HEK293 (cell line): ENCODE results near the gene UNCX.

ENCODE experiments used
- CTCF ChIA-PET: fragments of 350-600 bp; formaldehyde crosslinking; extraction: SDS; loops from one replicate; lab custom pipeline; 2021; ENCODE audit warnings: antibody characterized with exemption; lab: Yijun Ruan, JAX
- POLR2A ChIA-PET: fragments of 300-600 bp; formaldehyde crosslinking; extraction: SDS; loops from one replicate; lab custom pipeline; 2020; ENCODE audit warnings: antibody characterized with exemption, inconsistent platforms; lab: Yijun Ruan, JAX
- H3K27ac ChIP-seq: fragments of 200-500 bp; sonication (Bioruptor generic); 2 replicates; pipeline ENCODE4 v1.5.1; 2014; ENCODE audit warnings: low read depth, low read length, control low read depth, inconsistent platforms; ENCODE audit errors: extremely low read depth
- H3K36me3 ChIP-seq, 2 experiments: fragments of 200-500 bp in 1 of 2; sonication (Bioruptor generic) in 1 of 2; 1 replicate in 1 of 2; 2 replicates in 1 of 2; pipeline ENCODE4 v1.5.1; 2014 to 2017; ENCODE audit warnings: inconsistent platforms in 2 of 2, low read length in 2 of 2; ENCODE audit not compliant: control insufficient read depth in 2 of 2, insufficient read depth in 1 of 2
- H3K4me1 ChIP-seq: fragments of 200-500 bp; sonication (Bioruptor generic); 2 replicates; pipeline ENCODE4 v1.5.1; 2014; ENCODE audit warnings: mild to moderate bottlenecking, low read length, inconsistent platforms; ENCODE audit not compliant: control insufficient read depth, insufficient read depth
- H3K4me3 ChIP-seq: 2 replicates; pipeline ENCODE4 v1.5.1; 2011; ENCODE audit warnings: low read depth, mild to moderate bottlenecking, control low read depth, low read length, moderate library complexity
- H3K9me3 ChIP-seq: fragments of 200-500 bp; sonication (Bioruptor generic); 2 replicates; pipeline ENCODE4 v1.5.1; 2014; ENCODE audit warnings: low read depth, low read length, inconsistent platforms; ENCODE audit not compliant: control insufficient read depth, insufficient read depth
- KLF9 ChIP-seq: fragments of 450-650 bp; formaldehyde crosslinking; IDR thresholded peaks from 2 replicates; pipeline ENCODE4 v1.5.1; 2016; ENCODE audit warnings: missing biosample characterization, missing genetic modification characterization, low read depth
- SALL2 ChIP-seq: fragments of 450-650 bp; formaldehyde crosslinking; IDR thresholded peaks from 2 replicates; pipeline ENCODE4 v1.5.0; 2017; ENCODE audit warnings: missing biosample characterization, mild to moderate bottlenecking, missing genetic modification characterization, borderline replicate concordance
- ZBTB48 ChIP-seq: fragments of 450-650 bp; formaldehyde crosslinking; IDR thresholded peaks from 2 replicates; pipeline ENCODE4 v1.5.1; 2016; ENCODE audit warnings: missing biosample characterization, missing genetic modification characterization
- ZEB2 ChIP-seq: fragments of 450-650 bp; formaldehyde crosslinking; IDR thresholded peaks from 2 replicates; pipeline ENCODE4 v1.5.1; 2016; ENCODE audit warnings: missing biosample characterization, missing genetic modification characterization
- ZNF140 ChIP-seq: fragments of 450-650 bp; formaldehyde crosslinking; IDR thresholded peaks from 2 replicates; pipeline ENCODE4 v1.5.1; 2016; ENCODE audit warnings: missing biosample characterization, missing genetic modification characterization
- ZNF148 ChIP-seq: fragments of 450-650 bp; formaldehyde crosslinking; IDR thresholded peaks from 2 replicates; pipeline ENCODE4 v1.5.0; 2017; ENCODE audit warnings: missing biosample characterization, missing genetic modification characterization, borderline replicate concordance
- ZNF2 ChIP-seq: fragments of 450-650 bp; formaldehyde crosslinking; IDR thresholded peaks from 2 replicates; pipeline ENCODE4 v1.5.1; 2016; ENCODE audit warnings: missing biosample characterization, missing genetic modification characterization
- ZNF202 ChIP-seq: fragments of 450-650 bp; formaldehyde crosslinking; IDR thresholded peaks from 2 replicates; pipeline ENCODE4 v1.5.1; 2016; ENCODE audit warnings: missing biosample characterization, missing genetic modification characterization, borderline replicate concordance
- ZNF221 ChIP-seq: fragments of 450-650 bp; formaldehyde crosslinking; IDR thresholded peaks from 2 replicates; pipeline ENCODE4 v1.5.1; 2017; ENCODE audit warnings: missing biosample characterization, missing genetic modification characterization, borderline replicate concordance
- ZNF223 ChIP-seq: fragments of 450-650 bp; formaldehyde crosslinking; IDR thresholded peaks from 2 replicates; pipeline ENCODE4 v1.5.1; 2016; ENCODE audit warnings: missing biosample characterization, missing genetic modification characterization
- ZNF23 ChIP-seq: fragments of 450-650 bp; formaldehyde crosslinking; IDR thresholded peaks from 2 replicates; pipeline ENCODE4 v1.5.1; 2016; ENCODE audit warnings: missing biosample characterization, missing genetic modification characterization, borderline replicate concordance
- ZNF274 ChIP-seq, 2 experiments: fragments of 200-500 bp in 1 of 2; fragments of 450-650 bp in 1 of 2; sonication (Bioruptor generic) in 1 of 2; formaldehyde crosslinking in 1 of 2; IDR thresholded peaks; 2 replicates each; pipeline versions ENCODE4 v1.5.1 to v1.6.1; 2014 to 2016; ENCODE audit warnings: borderline replicate concordance in 1 of 2, inconsistent platforms in 1 of 2, low read length in 1 of 2, missing biosample characterization in 1 of 2, missing genetic modification characterization in 1 of 2
- ZNF37A ChIP-seq: fragments of 450-650 bp; IDR thresholded peaks from 2 replicates; pipeline ENCODE4 v1.5.1; 2018; ENCODE audit warnings: missing biosample characterization, missing genetic modification characterization
- ZNF433 ChIP-seq: fragments of 450-650 bp; formaldehyde crosslinking; IDR thresholded peaks from 2 replicates; pipeline ENCODE4 v1.5.1; 2016; ENCODE audit warnings: missing biosample characterization, missing genetic modification characterization, low read depth
- ZNF510 ChIP-seq: fragments of 450-650 bp; formaldehyde crosslinking; IDR thresholded peaks from 2 replicates; pipeline ENCODE4 v1.5.1; 2018; ENCODE audit warnings: mild to moderate bottlenecking, missing genetic modification characterization, missing biosample characterization; ENCODE audit not compliant: insufficient replicate concordance
- ZNF521 ChIP-seq: fragments of 450-650 bp; formaldehyde crosslinking; IDR thresholded peaks from 2 replicates; pipeline ENCODE4 v1.5.1; 2017; ENCODE audit warnings: missing biosample characterization, mild to moderate bottlenecking, missing genetic modification characterization
- ZNF529 ChIP-seq: fragments of 450-650 bp; formaldehyde crosslinking; IDR thresholded peaks from 2 replicates; pipeline ENCODE4 v1.5.1; 2017; ENCODE audit warnings: missing genetic modification characterization, missing biosample characterization; ENCODE audit not compliant: insufficient replicate concordance
- ZNF560 ChIP-seq: fragments of 450-650 bp; formaldehyde crosslinking; IDR thresholded peaks from 2 replicates; pipeline ENCODE4 v1.5.1; 2017; ENCODE audit warnings: missing biosample characterization, missing genetic modification characterization, borderline replicate concordance
- ZNF580 ChIP-seq: fragments of 450-650 bp; formaldehyde crosslinking; IDR thresholded peaks from 2 replicates; pipeline ENCODE4 v1.5.1; 2016; ENCODE audit warnings: missing biosample characterization, missing genetic modification characterization
- ZNF600 ChIP-seq: fragments of 450-650 bp; formaldehyde crosslinking; IDR thresholded peaks from 2 replicates; pipeline ENCODE4 v1.5.1; 2016; ENCODE audit warnings: missing biosample characterization, missing genetic modification characterization
- ZNF610 ChIP-seq: fragments of 450-650 bp; formaldehyde crosslinking; IDR thresholded peaks from 2 replicates; pipeline ENCODE4 v1.5.1; 2016; ENCODE audit warnings: missing biosample characterization, missing genetic modification characterization, borderline replicate concordance
- ZNF624 ChIP-seq: fragments of 450-650 bp; formaldehyde crosslinking; IDR thresholded peaks from 2 replicates; pipeline ENCODE4 v1.5.1; 2017; ENCODE audit warnings: missing biosample characterization, missing genetic modification characterization
- ZNF670 ChIP-seq: fragments of 450-650 bp; formaldehyde crosslinking; IDR thresholded peaks from 2 replicates; pipeline ENCODE4 v1.5.1; 2016; ENCODE audit warnings: missing biosample characterization, missing genetic modification characterization, low read depth
- ZNF692 ChIP-seq: fragments of 450-650 bp; formaldehyde crosslinking; IDR thresholded peaks from 2 replicates; pipeline ENCODE4 v1.5.1; 2016; ENCODE audit warnings: missing biosample characterization, missing genetic modification characterization
- ZNF76 ChIP-seq: fragments of 450-650 bp; formaldehyde crosslinking; IDR thresholded peaks from 2 replicates; pipeline ENCODE4; 2016; ENCODE audit warnings: low read depth, missing biosample characterization, missing genetic modification characterization, borderline replicate concordance
- TF ChIP-seq, protein P1 (sequence below): fragments of 450-650 bp; formaldehyde crosslinking; IDR thresholded peaks from 2 replicates; pipeline ENCODE4 v1.5.1; 2016; ENCODE audit warnings: missing biosample characterization, missing genetic modification characterization, low read depth
- TF ChIP-seq, protein P2 (sequence below): fragments of 450-650 bp; formaldehyde crosslinking; IDR thresholded peaks from 2 replicates; pipeline ENCODE4 v1.5.1; 2016; ENCODE audit warnings: missing biosample characterization, missing genetic modification characterization

The UNCX gene

GRCh38 chr7:1218541-1219165 lies 14.0 kb upstream of the UNCX start:
- H3K9me3 ChIP-seq = no peaks in the 10 kb centered on the region
- no peak overlapping the region for H3K27ac ChIP-seq
- ChIA-PET POLR2A (no interaction called here), CTCF (interaction anchor here (0.5 to 0.7 kb wide), 2 partner anchors 14 to 48 kb away, joined by 3 to 5 read pairs; no protein-coding TSS in a partner anchor)
- TF ChIP-seq ZNF624 (tag by site-specific recombination) = no peak
- TF ChIP-seq ZNF521 (tag by site-specific recombination) = no peak
- TF ChIP-seq SALL2 (tag by site-specific recombination) = no peak
- no peak for TF ChIP-seq ZNF202 (tag by site-specific recombination)
- TF ChIP-seq ZNF510 = no peak
- TF ChIP-seq ZEB2 (tag by site-specific recombination) = no peak
- TF ChIP-seq ZNF140 (tag by site-specific recombination) = no peak
- no peak for TF ChIP-seq ZNF223 (tag by site-specific recombination)
- TF ChIP-seq ZBTB48 (tag by site-specific recombination) = no peak
- TF ChIP-seq ZNF76 = no peak
- no peak for TF ChIP-seq ZNF692
- TF ChIP-seq ZNF529 = no peak
- no peak for TF ChIP-seq ZNF148
- TF ChIP-seq ZNF2 (tag by site-specific recombination) = no peak
- no peak for TF ChIP-seq ZNF274 (IDR thresholded peaks at IDR 0.05; ENCODE audit: low read length)
- no peak for TF ChIP-seq ZNF274 (tag by site-specific recombination; IDR thresholded peaks at IDR 0.05; ENCODE audit: borderline replicate concordance)
- TF ChIP-seq ZNF23 (tag by site-specific recombination) = no peak
- TF ChIP-seq ZNF221 = no peak
- no peaks in the 10 kb centered on the region for H3K36me3 ChIP-seq
- no peak overlapping the region for H3K4me3 ChIP-seq
- H3K4me1 ChIP-seq = no peaks in the 10 kb centered on the region

- ChIA-PET CTCF (interaction anchor here (1.9 kb wide), 1 partner anchor 213 kb away, joined by 10 read pairs; no protein-coding TSS in a partner anchor), POLR2A (no interaction called here)
- Histone ChIP-seq H3K36me3 (no peaks in the 10 kb centered on the region), H3K9me3 (no peaks in the 10 kb centered on the region), H3K4me3 (no peak overlapping the region), H3K4me1 (no peaks in the 10 kb centered on the region), H3K27ac (no peak overlapping the region)
- TF ChIP-seq ZNF37A (no peak), ZNF433 (tag by site-specific recombination) (no peak), ZNF529 (no peak), ZNF610 (tag by site-specific recombination) (no peak), ZNF600 (tag by site-specific recombination) (no peak), ZNF560 (no peak), ZNF580 (no peak), ZNF670 (tag by site-specific recombination) (no peak), KLF9 (tag by site-specific recombination) (no peak)
- TF ChIP-seq, protein P1, sequence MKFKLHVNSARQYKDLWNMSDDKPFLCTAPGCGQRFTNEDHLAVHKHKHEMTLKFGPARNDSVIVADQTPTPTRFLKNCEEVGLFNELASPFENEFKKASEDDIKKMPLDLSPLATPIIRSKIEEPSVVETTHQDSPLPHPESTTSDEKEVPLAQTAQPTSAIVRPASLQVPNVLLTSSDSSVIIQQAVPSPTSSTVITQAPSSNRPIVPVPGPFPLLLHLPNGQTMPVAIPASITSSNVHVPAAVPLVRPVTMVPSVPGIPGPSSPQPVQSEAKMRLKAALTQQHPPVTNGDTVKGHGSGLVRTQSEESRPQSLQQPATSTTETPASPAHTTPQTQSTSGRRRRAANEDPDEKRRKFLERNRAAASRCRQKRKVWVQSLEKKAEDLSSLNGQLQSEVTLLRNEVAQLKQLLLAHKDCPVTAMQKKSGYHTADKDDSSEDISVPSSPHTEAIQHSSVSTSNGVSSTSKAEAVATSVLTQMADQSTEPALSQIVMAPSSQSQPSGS (tag by site-specific recombination) = no peak
- TF ChIP-seq, protein P2, sequence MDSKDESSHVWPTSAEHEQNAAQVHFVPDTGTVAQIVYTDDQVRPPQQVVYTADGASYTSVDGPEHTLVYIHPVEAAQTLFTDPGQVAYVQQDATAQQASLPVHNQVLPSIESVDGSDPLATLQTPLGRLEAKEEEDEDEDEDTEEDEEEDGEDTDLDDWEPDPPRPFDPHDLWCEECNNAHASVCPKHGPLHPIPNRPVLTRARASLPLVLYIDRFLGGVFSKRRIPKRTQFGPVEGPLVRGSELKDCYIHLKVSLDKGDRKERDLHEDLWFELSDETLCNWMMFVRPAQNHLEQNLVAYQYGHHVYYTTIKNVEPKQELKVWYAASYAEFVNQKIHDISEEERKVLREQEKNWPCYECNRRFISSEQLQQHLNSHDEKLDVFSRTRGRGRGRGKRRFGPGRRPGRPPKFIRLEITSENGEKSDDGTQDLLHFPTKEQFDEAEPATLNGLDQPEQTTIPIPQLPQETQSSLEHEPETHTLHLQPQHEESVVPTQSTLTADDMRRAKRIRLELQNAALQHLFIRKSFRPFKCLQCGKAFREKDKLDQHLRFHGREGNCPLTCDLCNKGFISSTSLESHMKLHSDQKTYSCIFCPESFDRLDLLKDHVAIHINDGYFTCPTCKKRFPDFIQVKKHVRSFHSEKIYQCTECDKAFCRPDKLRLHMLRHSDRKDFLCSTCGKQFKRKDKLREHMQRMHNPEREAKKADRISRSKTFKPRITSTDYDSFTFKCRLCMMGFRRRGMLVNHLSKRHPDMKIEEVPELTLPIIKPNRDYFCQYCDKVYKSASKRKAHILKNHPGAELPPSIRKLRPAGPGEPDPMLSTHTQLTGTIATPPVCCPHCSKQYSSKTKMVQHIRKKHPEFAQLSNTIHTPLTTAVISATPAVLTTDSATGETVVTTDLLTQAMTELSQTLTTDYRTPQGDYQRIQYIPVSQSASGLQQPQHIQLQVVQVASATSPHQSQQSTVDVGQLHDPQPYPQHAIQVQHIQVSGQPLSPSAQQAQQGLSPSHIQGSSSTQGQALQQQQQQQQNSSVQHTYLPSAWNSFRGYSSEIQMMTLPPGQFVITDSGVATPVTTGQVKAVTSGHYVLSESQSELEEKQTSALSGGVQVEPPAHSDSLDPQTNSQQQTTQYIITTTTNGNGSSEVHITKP (tag by site-specific recombination) = no peak
These were observed 13.2 kb upstream of the UNCX start for GRCh38 chr7:1219498-1219897.
